CD4-positive, CD25-positive, alpha-beta regulatory T cell (primary cell): Measurements from ENCODE around the gene DISC1. TPM values are rescaled to one million over a fixed set of nuclear protein-coding genes. Genes with fewer than 3 reads are reported as not detected.

Experiments
- ATAC-seq, 2 donors: fragments of 150-1000 bp; cut with Tn5 transposase; one replicate each; pipeline ENCODE4 v1.10.0; 2021; ENCODE audit warnings: low read depth in 2 of 2, moderate number of reproducible peaks in 2 of 2, moderate library complexity in 1 of 2
- DNase-seq, 3 donors: peaks; one replicate each; pipeline versions ENCODE4 v3.0.0 to v3.0.0-alpha.2; 2012 to 2022; ENCODE audit warnings: mixed read lengths in 1 of 3
- H3K27ac ChIP-seq: one replicate; pipeline ENCODE4 v1.7.0; 2013; ENCODE audit warnings: mild to moderate bottlenecking, low read length; ENCODE audit not compliant: insufficient read depth, poor library complexity, severe bottlenecking
- H3K27me3 ChIP-seq: one replicate; pipeline ENCODE4 v1.7.0; 2013; ENCODE audit warnings: low read length; ENCODE audit not compliant: control insufficient read depth, insufficient read depth
- H3K36me3 ChIP-seq: one replicate; pipeline ENCODE4 v1.7.0; 2013; ENCODE audit warnings: mild to moderate bottlenecking, low read length, moderate library complexity; ENCODE audit not compliant: control insufficient read depth, insufficient read depth
- H3K4me1 ChIP-seq: 2 replicates; pipeline ENCODE4 v1.7.0; 2013; ENCODE audit warnings: mild to moderate bottlenecking, low read length; ENCODE audit not compliant: insufficient read depth, control insufficient read depth, poor library complexity, severe bottlenecking
- H3K4me3 ChIP-seq: one replicate; pipeline ENCODE4 v1.7.0; 2013; ENCODE audit warnings: low read depth, mild to moderate bottlenecking, low read length, moderate library complexity
- H3K9me3 ChIP-seq, 2 experiments: 1 replicate in 1 of 2; 2 replicates in 1 of 2; pipeline ENCODE4 v1.7.0; 2013; ENCODE audit warnings: low read length in 2 of 2, mild to moderate bottlenecking in 1 of 2, moderate library complexity in 1 of 2; ENCODE audit not compliant: control insufficient read depth in 2 of 2
- H3K27ac Mint-ChIP-seq, 3 donors: one replicate each; pipeline ENCODE4 v1.8.0; 2020 to 2022; ENCODE audit warnings: mild to moderate bottlenecking in 3 of 3, mixed read lengths in 3 of 3, moderate library complexity in 2 of 3
- H3K27me3 Mint-ChIP-seq: one replicate; pipeline ENCODE4 v1.8.0; 2022; ENCODE audit warnings: mild to moderate bottlenecking, mixed read lengths
- H3K36me3 Mint-ChIP-seq: one replicate; pipeline ENCODE4 v1.8.0; 2020; ENCODE audit warnings: mixed read lengths
- H3K4me1 Mint-ChIP-seq, 4 donors: one replicate each; pipeline ENCODE4 v1.8.0; 2020 to 2022; ENCODE audit warnings: mixed read lengths in 4 of 4, mild to moderate bottlenecking in 1 of 4
- H3K4me3 Mint-ChIP-seq, 4 donors: one replicate each; pipeline ENCODE4 v1.8.0; 2020 to 2022; ENCODE audit warnings: mild to moderate bottlenecking in 4 of 4, mixed read lengths in 4 of 4, moderate library complexity in 3 of 4
- H3K9me3 Mint-ChIP-seq, 7 donors: one replicate each; pipeline ENCODE4 v1.8.0; 2020 to 2022; ENCODE audit warnings: mixed read lengths in 7 of 7, mild to moderate bottlenecking in 3 of 7, moderate library complexity in 2 of 7
- polyA plus RNA-seq, 4 donors: library from polyadenylated mRNA; unstranded; fragments of 300-500 nt; fragmentation: Illumina TruSeq; gene quantifications; one replicate each; pipeline ENCODE4 v1.2.3, GENCODE V29; 2021
- total RNA-seq: library from RNA; stranded (reverse); gene quantifications from one replicate; pipeline ENCODE4 v1.2.3, GENCODE V29; 2022

Gene DISC1
- total and polyA plus RNA-seq, 5 donors from 2014 or later: 0.78 to 25.5 (median 2.5) TPM

GRCh38 chr1:231694465-231695077, 68.0 kb downstream of the DISC1 start:
- DNase-seq (no peak), ATAC-seq (no peak)
- Mint-ChIP-seq H3K27ac (peak overlapping the region in 1 of 3 donors; percentile 4), H3K4me3 (no peak overlapping the region), H3K9me3 (peaks cover 0 to 2% (median 0%) of the 10 kb centered on the region in 7 donors), H3K27me3 (no peaks in the 10 kb centered on the region), H3K36me3 (peaks cover 27% of the 10 kb centered on the region), H3K4me1 (peaks cover 5 to 15% (median 9%) of the 10 kb centered on the region in 4 donors)
- Histone ChIP-seq H3K36me3 (peaks cover 16% of the 10 kb centered on the region), H3K9me3 (no peaks in the 10 kb centered on the region), H3K27me3 (no peaks in the 10 kb centered on the region), H3K27ac (no peak overlapping the region), H3K4me1 (no peaks in the 10 kb centered on the region), H3K4me3 (no peak overlapping the region)

- Mint-ChIP-seq H3K36me3 (peaks cover 35% of the 10 kb centered on the region), H3K27ac (peak overlapping the region in 2 of 3 donors; percentile 4 to 17), H3K27me3 (no peaks in the 10 kb centered on the region), H3K4me3 (no peak overlapping the region), H3K9me3 (peaks cover 0 to 2% (median 0%) of the 10 kb centered on the region in 7 donors), H3K4me1 (peaks cover 6 to 14% (median 8%) of the 10 kb centered on the region in 4 donors)
- no peak for DNase-seq
- Histone ChIP-seq H3K4me3 (no peak overlapping the region), H3K36me3 (peaks cover 17% of the 10 kb centered on the region), H3K9me3 (no peaks in the 10 kb centered on the region), H3K4me1 (no peaks in the 10 kb centered on the region), H3K27me3 (no peaks in the 10 kb centered on the region), H3K27ac (no peak overlapping the region)
- ATAC-seq: no peak
Observed at GRCh38 chr1:231695439-231696255, 69.1 kb downstream of the DISC1 start.

DNA sequence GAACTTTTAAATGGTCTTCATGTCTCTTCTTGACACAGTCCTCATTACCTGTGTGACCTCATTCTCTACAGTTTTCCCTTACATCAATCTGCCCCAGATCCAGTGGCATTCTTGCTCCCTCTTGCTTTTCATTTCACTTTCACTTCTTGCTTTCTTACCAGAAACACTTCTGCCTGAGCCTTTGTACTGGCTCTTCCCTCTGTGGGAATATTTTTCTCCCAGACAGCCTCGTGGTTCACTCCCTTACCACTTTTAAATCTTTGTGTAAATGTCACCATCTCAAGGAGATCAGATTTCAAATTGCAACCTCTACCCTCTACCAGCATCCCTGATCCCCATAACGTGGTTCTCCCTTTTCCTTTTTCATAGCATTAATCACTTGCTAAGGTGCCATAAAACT, 73.2 kb downstream of the DISC1 start:
- no peak overlapping the region for H3K4me3 ChIP-seq
- DNase-seq: no peak
- Mint-ChIP-seq H3K4me3 (no peak overlapping the region), H3K27me3 (no peaks in the 10 kb centered on the region), H3K9me3 (peaks cover 0 to 3% (median 0%) of the 10 kb centered on the region in 7 donors), H3K27ac (no peak overlapping the region), H3K4me1 (peaks cover 2 to 14% (median 7%) of the 10 kb centered on the region in 4 donors), H3K36me3 (peaks cover 47% of the 10 kb centered on the region)
- no peaks in the 10 kb centered on the region for H3K9me3 ChIP-seq
- no peak for ATAC-seq
- no peak overlapping the region for H3K27ac ChIP-seq
- H3K36me3 ChIP-seq: peaks cover 17% of the 10 kb centered on the region
- H3K27me3 ChIP-seq: no peaks in the 10 kb centered on the region
- no peaks in the 10 kb centered on the region for H3K4me1 ChIP-seq

- Mint-ChIP-seq H3K36me3 (peaks cover 36% of the 10 kb centered on the region), H3K27ac (peak overlapping the region in 1 of 3 donors; percentile 60), H3K4me1 (peaks cover 2 to 15% (median 7%) of the 10 kb centered on the region in 4 donors), H3K27me3 (no peaks in the 10 kb centered on the region), H3K9me3 (peaks cover 0 to 3% (median 0%) of the 10 kb centered on the region in 7 donors), H3K4me3 (no peak overlapping the region)
- Histone ChIP-seq H3K4me3 (no peak overlapping the region), H3K9me3 (no peaks in the 10 kb centered on the region), H3K36me3 (peaks cover 12% of the 10 kb centered on the region), H3K4me1 (no peaks in the 10 kb centered on the region), H3K27ac (no peak overlapping the region), H3K27me3 (no peaks in the 10 kb centered on the region)
- DNase-seq: no peak
- no peak for ATAC-seq
Observed at GRCh38 chr1:231701306-231701705, 74.7 kb downstream of the DISC1 start.

- Histone ChIP-seq H3K4me1 (no peaks in the 10 kb centered on the region), H3K36me3 (peaks cover 12% of the 10 kb centered on the region), H3K27ac (no peak overlapping the region), H3K9me3 (no peaks in the 10 kb centered on the region), H3K27me3 (no peaks in the 10 kb centered on the region), H3K4me3 (no peak overlapping the region)
- ATAC-seq (no peak), DNase-seq (no peak)
- peaks cover 2 to 15% (median 7%) of the 10 kb centered on the region in 4 donors for H3K4me1 Mint-ChIP-seq
- H3K27me3 Mint-ChIP-seq: no peaks in the 10 kb centered on the region
- peaks cover 0 to 3% (median 0%) of the 10 kb centered on the region in 7 donors for H3K9me3 Mint-ChIP-seq
- H3K27ac Mint-ChIP-seq: peak overlapping the region in 1 of 3 donors; percentile 41
- peaks cover 38% of the 10 kb centered on the region for H3K36me3 Mint-ChIP-seq
- H3K4me3 Mint-ChIP-seq: no peak overlapping the region
Observed at GRCh38 chr1:231702331-231702730, 75.7 kb downstream of the DISC1 start.

DNA sequence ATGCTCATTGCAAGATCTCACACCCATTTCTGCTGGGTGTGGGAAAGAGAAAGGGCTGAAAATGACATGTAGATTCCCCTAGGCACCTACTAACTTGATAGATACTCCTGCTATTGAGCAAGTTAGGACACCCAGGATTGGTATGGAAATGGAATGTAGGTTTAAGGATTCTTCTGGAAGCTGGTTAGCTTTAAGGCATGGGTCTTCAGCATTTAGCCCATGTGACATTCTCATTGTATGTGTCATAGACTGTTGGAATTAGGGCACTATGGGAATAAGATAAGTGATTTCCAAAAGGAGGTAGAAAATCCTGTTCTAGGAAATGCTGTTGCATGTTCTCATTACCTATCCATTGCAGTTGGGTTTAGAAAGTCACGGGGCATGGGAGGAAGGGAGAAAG, 76.2 kb downstream of the DISC1 start:
- no peak overlapping the region for H3K27ac ChIP-seq
- H3K27ac Mint-ChIP-seq: no peak overlapping the region
- peaks cover 12% of the 10 kb centered on the region for H3K36me3 ChIP-seq
- H3K27me3 ChIP-seq: no peaks in the 10 kb centered on the region
- DNase-seq (no peak), ATAC-seq (no peak)
- H3K9me3 ChIP-seq: no peaks in the 10 kb centered on the region
- no peak overlapping the region for H3K4me3 ChIP-seq
- H3K27me3 Mint-ChIP-seq: no peaks in the 10 kb centered on the region
- H3K4me3 Mint-ChIP-seq: no peak overlapping the region
- H3K4me1 ChIP-seq: no peaks in the 10 kb centered on the region
- H3K9me3 Mint-ChIP-seq: peaks cover 0 to 3% (median 0%) of the 10 kb centered on the region in 7 donors
- H3K4me1 Mint-ChIP-seq: peaks cover 2 to 15% (median 7%) of the 10 kb centered on the region in 4 donors
- peaks cover 42% of the 10 kb centered on the region for H3K36me3 Mint-ChIP-seq

- peak overlapping the region in 1 of 3 donors; percentile 23 for H3K27ac Mint-ChIP-seq
- no peak overlapping the region for H3K4me3 ChIP-seq
- ATAC-seq: no peak
- no peaks in the 10 kb centered on the region for H3K4me1 ChIP-seq
- peaks cover 33% of the 10 kb centered on the region for H3K36me3 Mint-ChIP-seq
- H3K27me3 Mint-ChIP-seq: no peaks in the 10 kb centered on the region
- no peaks in the 10 kb centered on the region for H3K9me3 ChIP-seq
- peaks cover 2 to 5% (median 4%) of the 10 kb centered on the region in 4 donors for H3K4me1 Mint-ChIP-seq
- no peaks in the 10 kb centered on the region for H3K9me3 Mint-ChIP-seq
- peaks cover 4% of the 10 kb centered on the region for H3K36me3 ChIP-seq
- no peak overlapping the region for H3K4me3 Mint-ChIP-seq
- no peaks in the 10 kb centered on the region for H3K27me3 ChIP-seq
- no peak for DNase-seq
- H3K27ac ChIP-seq: no peak overlapping the region
Observed at GRCh38 chr1:231705806-231706760, 79.5 kb downstream of the DISC1 start.
